SK-N-SH (cell line): Measurements from ENCODE around the gene ARL2BP. TPM values are rescaled to one million over a fixed set of nuclear protein-coding genes. Genes with fewer than 3 reads are reported as not detected.

Experiments
- CTCF ChIA-PET: fragments of 300-600, 350-600 bp; formaldehyde crosslinking; extraction: SDS; loops from one replicate; lab custom pipeline; 2021; lab: Yijun Ruan, JAX
- POLR2A ChIA-PET: fragments of 350-600 bp; sonication (Branson Sonifier 250); formaldehyde crosslinking; extraction: SDS; loops from one replicate; lab custom pipeline; 2020; ENCODE audit warnings: antibody characterized with exemption, inconsistent platforms; lab: Yijun Ruan, JAX
- DNase-seq: peaks from one replicate; pipeline ENCODE4 v3.0.0; 2012
- H2AFZ ChIP-seq: fragments of 200-600 bp; sonication (generic); 2 replicates; pipeline ENCODE4 v1.8.1; 2016; ENCODE audit warnings: antibody characterized with exemption, mild to moderate bottlenecking, low read depth
- H3F3A ChIP-seq: fragments of 200-600 bp; sonication (generic); replicated peaks from 2 replicates; pipeline ENCODE3; 2016; ENCODE audit warnings: antibody characterized with exemption, mild to moderate bottlenecking; ENCODE audit not compliant: insufficient read depth
- H3K27ac ChIP-seq, 2 experiments: fragments of 200-500 bp in 1 of 2; fragments of 200-600 bp in 1 of 2; sonication (Bioruptor generic) in 1 of 2; sonication (generic), shearing (Covaris generic) in 1 of 2; 2 replicates each; pipeline versions ENCODE4 v1.5.1 to v1.6.1; 2014 to 2016; ENCODE audit warnings: low read depth in 2 of 2, inconsistent platforms in 1 of 2, low read length in 1 of 2, mild to moderate bottlenecking in 1 of 2, mixed read lengths in 1 of 2
- H3K27me3 ChIP-seq: fragments of 200-600 bp; sonication (generic), shearing (Covaris generic); 2 replicates; pipeline ENCODE4 v1.6.1; 2016; ENCODE audit warnings: mixed run types; ENCODE audit not compliant: insufficient read depth
- H3K36me3 ChIP-seq, 2 experiments: fragments of 200-500 bp in 1 of 2; fragments of 200-600 bp in 1 of 2; sonication (Bioruptor generic) in 1 of 2; sonication (generic) in 1 of 2; replicated peaks in 1 of 2; 2 replicates each; pipeline versions ENCODE3 to v1.5.1; 2014 to 2016; ENCODE audit warnings: low read length in 1 of 2, mild to moderate bottlenecking in 1 of 2; ENCODE audit not compliant: insufficient read depth in 2 of 2, control insufficient read depth in 1 of 2
- H3K4me1 ChIP-seq, 2 experiments: fragments of 200-500 bp in 1 of 2; fragments of 200-600 bp in 1 of 2; sonication (Bioruptor generic) in 1 of 2; sonication (generic), shearing (Covaris generic) in 1 of 2; 2 replicates each; pipeline versions ENCODE4 v1.5.1 to v1.6.1; 2014 to 2016; ENCODE audit warnings: low read depth in 1 of 2, low read length in 1 of 2, mixed run types in 1 of 2; ENCODE audit not compliant: insufficient read depth in 2 of 2, control insufficient read depth in 1 of 2
- H3K4me2 ChIP-seq: fragments of 200-600 bp; sonication (generic), shearing (Covaris generic); 2 replicates; pipeline ENCODE4 v1.6.1; 2017; ENCODE audit warnings: mixed run types
- H3K4me3 ChIP-seq, 2 experiments: fragments of 200-500 bp in 1 of 2; fragments of 200-600 bp in 1 of 2; sonication (Bioruptor generic) in 1 of 2; sonication (generic), shearing (Covaris generic) in 1 of 2; 2 replicates each; pipeline versions ENCODE4 v1.5.1 to v1.8.1; 2014 to 2016; ENCODE audit warnings: low read depth in 2 of 2, inconsistent platforms in 1 of 2, low read length in 1 of 2, mild to moderate bottlenecking in 1 of 2, mixed read lengths in 1 of 2, moderate library complexity in 1 of 2
- H3K79me2 ChIP-seq: fragments of 200-600 bp; sonication (generic); 2 replicates; pipeline ENCODE4 v1.8.1; 2017; ENCODE audit warnings: mild to moderate bottlenecking; ENCODE audit not compliant: insufficient read depth
- H3K9ac ChIP-seq: fragments of 200-600 bp; sonication (generic); 2 replicates; pipeline ENCODE4 v1.6.1; 2017; ENCODE audit warnings: mixed run types
- H3K9me2 ChIP-seq: fragments of 200-600 bp; sonication (generic); 2 replicates; pipeline ENCODE4 v1.6.1; 2017; ENCODE audit warnings: mixed run types
- H3K9me3 ChIP-seq: fragments of 200-600 bp; sonication (generic); 2 replicates; pipeline ENCODE4 v1.6.1; 2017; ENCODE audit warnings: mixed run types, mild to moderate bottlenecking, moderate library complexity
- H4K20me1 ChIP-seq: fragments of 200-600 bp; sonication (generic); 2 replicates; pipeline ENCODE4 v1.6.1; 2017; ENCODE audit warnings: mild to moderate bottlenecking, mixed run types; ENCODE audit not compliant: insufficient read depth
- EP300 ChIP-seq, 2 experiments: IDR thresholded peaks; 2 replicates each; pipeline versions ENCODE4 v1.4.0 to v1.6.1; 2012; ENCODE audit warnings: borderline replicate concordance in 1 of 2, low read depth in 1 of 2, low read length in 1 of 2
- EZH2phosphoT487 ChIP-seq: fragments of 200-600 bp; sonication (generic); IDR thresholded peaks from 2 replicates; pipeline ENCODE4 v1.6.1; 2017; ENCODE audit warnings: low read depth, mixed run types, mild to moderate bottlenecking, antibody characterized with exemption, moderate library complexity, borderline replicate concordance
- GATA2 ChIP-seq: sonication (generic); formaldehyde crosslinking; IDR thresholded peaks from 2 replicates; pipeline ENCODE4 v1.5.0; 2020; ENCODE audit warnings: mild to moderate bottlenecking, missing genetic modification reagents
- JUND ChIP-seq: IDR thresholded peaks from 2 replicates; pipeline ENCODE4 v1.4.0; 2012
- MXI1 ChIP-seq: IDR thresholded peaks from 2 replicates; pipeline ENCODE4 v1.6.1; 2012; ENCODE audit warnings: mild to moderate bottlenecking, low read depth, low read length, improper control_type of control experiment
- SIN3A ChIP-seq: IDR thresholded peaks from 2 replicates; pipeline ENCODE4 v1.6.1; 2012; ENCODE audit warnings: low read depth, mild to moderate bottlenecking, low read length, moderate library complexity, borderline replicate concordance
- TAF1 ChIP-seq: IDR thresholded peaks from 2 replicates; pipeline ENCODE4 v1.6.1; 2012; ENCODE audit warnings: low read depth, mild to moderate bottlenecking, low read length, moderate library complexity, borderline replicate concordance
- TEAD4 ChIP-seq: IDR thresholded peaks from 2 replicates; pipeline ENCODE4 v1.4.0; 2012; ENCODE audit warnings: mild to moderate bottlenecking, borderline replicate concordance; ENCODE audit not compliant: insufficient read depth
- YY1 ChIP-seq: IDR thresholded peaks from 2 replicates; pipeline ENCODE4 v1.4.0; 2012; ENCODE audit warnings: low read depth, mild to moderate bottlenecking
- WGBS: methylation state at CpG from one replicate; pipeline ENCODE4 v1.1.6; 2017; ENCODE audit warnings: low lambda C conversion rate; 5-methylcytosine and 5-hydroxymethylcytosine counted together
- polyA plus RNA-seq, 3 experiments: library from polyadenylated mRNA; depleted of rRNA; stranded (reverse); fragments of >200 nt; gene quantifications; 2 replicates each; pipeline ENCODE4 v1.2.3, GENCODE V29; 2012
- TF ChIP-seq, protein P1 (sequence below): fragments of 200-600 bp; sonication (generic); IDR thresholded peaks from 2 replicates; pipeline ENCODE4 v1.6.1; 2017; ENCODE audit warnings: antibody characterized with exemption, mild to moderate bottlenecking, moderate library complexity
- TF ChIP-seq, protein P2 (sequence below): IDR thresholded peaks from 2 replicates; pipeline ENCODE4 v1.4.0; 2012; ENCODE audit warnings: low read depth
- TF ChIP-seq, protein P3 (sequence below): fragments of 150-350 bp; IDR thresholded peaks from 2 replicates; pipeline ENCODE4 v1.6.1; 2017; ENCODE audit warnings: antibody characterized with exemption, low read length, low read depth, borderline replicate concordance
- TF ChIP-seq, protein P4 (sequence below): fragments of 150-350 bp; IDR thresholded peaks from 2 replicates; pipeline ENCODE4 v1.6.1; 2016; ENCODE audit warnings: mild to moderate bottlenecking, low read depth, low read length
- TF ChIP-seq, protein P5 (sequence below): IDR thresholded peaks from 2 replicates; pipeline ENCODE4 v1.4.0; 2012; ENCODE audit warnings: low read depth, borderline replicate concordance
- TF ChIP-seq, protein P6 (sequence below): IDR thresholded peaks from 2 replicates; pipeline ENCODE4 v1.6.1; 2012; ENCODE audit warnings: mild to moderate bottlenecking, low read depth, low read length, moderate library complexity

Gene ARL2BP
- polyA plus RNA-seq, 1 of the 3 experiments (the other 2 are of a cell fraction) = 61.8 TPM

DNA sequence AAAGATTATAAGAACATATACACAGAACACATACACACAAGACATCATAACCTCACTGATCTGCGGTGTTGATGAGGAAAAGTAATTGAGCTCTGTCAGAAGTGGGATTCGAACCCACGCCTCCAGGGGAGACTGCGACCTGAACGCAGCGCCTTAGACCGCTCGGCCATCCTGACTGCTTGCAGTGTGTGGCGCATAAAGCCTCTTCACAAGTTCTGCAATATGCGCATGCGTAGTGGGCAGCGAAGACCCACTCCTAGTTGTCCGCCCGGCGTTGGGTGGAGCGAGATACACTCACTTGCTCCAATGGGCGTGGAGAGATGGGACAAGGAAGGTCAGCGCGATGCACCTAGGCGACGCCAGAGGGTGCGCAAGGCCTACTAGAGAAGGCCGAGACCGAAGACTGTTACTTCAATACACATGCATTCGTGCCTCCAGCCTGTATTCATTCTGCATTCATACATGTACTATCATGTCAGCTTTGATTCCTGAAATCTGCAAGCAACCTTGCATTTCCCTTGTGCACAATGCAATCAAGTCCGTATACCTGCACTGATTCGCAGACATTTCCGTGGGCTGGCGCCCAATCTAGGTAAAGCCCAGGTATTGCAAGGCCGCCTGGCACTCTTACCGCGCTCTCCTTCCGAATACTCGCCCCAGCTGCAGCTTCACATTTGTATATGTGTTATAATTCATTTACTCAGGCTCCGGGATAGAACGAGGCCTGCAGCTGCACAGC is 55.5 kb downstream of the ARL2BP start (continued):
- TF ChIP-seq, protein P1, sequence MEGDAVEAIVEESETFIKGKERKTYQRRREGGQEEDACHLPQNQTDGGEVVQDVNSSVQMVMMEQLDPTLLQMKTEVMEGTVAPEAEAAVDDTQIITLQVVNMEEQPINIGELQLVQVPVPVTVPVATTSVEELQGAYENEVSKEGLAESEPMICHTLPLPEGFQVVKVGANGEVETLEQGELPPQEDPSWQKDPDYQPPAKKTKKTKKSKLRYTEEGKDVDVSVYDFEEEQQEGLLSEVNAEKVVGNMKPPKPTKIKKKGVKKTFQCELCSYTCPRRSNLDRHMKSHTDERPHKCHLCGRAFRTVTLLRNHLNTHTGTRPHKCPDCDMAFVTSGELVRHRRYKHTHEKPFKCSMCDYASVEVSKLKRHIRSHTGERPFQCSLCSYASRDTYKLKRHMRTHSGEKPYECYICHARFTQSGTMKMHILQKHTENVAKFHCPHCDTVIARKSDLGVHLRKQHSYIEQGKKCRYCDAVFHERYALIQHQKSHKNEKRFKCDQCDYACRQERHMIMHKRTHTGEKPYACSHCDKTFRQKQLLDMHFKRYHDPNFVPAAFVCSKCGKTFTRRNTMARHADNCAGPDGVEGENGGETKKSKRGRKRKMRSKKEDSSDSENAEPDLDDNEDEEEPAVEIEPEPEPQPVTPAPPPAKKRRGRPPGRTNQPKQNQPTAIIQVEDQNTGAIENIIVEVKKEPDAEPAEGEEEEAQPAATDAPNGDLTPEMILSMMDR = peak; percentile 97
- TF ChIP-seq EP300 (IDR thresholded peaks at IDR 0.05; ENCODE audit: borderline replicate concordance in 1 of 2, low read depth in 1 of 2, low read length in 1 of 2) (no peak; a peak in 1 of 4 replicates), TEAD4 (0 out of 2 replicates have a peak, but pooled peaks have one; percentile 66), YY1 (no peak), JUND (no peak)
- TF ChIP-seq, protein P2, sequence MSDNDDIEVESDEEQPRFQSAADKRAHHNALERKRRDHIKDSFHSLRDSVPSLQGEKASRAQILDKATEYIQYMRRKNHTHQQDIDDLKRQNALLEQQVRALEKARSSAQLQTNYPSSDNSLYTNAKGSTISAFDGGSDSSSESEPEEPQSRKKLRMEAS = no peak; the same call in 1 of the 2 replicates
- TF ChIP-seq, protein P3, sequence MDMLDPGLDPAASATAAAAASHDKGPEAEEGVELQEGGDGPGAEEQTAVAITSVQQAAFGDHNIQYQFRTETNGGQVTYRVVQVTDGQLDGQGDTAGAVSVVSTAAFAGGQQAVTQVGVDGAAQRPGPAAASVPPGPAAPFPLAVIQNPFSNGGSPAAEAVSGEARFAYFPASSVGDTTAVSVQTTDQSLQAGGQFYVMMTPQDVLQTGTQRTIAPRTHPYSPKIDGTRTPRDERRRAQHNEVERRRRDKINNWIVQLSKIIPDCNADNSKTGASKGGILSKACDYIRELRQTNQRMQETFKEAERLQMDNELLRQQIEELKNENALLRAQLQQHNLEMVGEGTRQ = no peak
- TF ChIP-seq, protein P4, sequence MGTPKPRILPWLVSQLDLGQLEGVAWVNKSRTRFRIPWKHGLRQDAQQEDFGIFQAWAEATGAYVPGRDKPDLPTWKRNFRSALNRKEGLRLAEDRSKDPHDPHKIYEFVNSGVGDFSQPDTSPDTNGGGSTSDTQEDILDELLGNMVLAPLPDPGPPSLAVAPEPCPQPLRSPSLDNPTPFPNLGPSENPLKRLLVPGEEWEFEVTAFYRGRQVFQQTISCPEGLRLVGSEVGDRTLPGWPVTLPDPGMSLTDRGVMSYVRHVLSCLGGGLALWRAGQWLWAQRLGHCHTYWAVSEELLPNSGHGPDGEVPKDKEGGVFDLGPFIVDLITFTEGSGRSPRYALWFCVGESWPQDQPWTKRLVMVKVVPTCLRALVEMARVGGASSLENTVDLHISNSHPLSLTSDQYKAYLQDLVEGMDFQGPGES = no peak

DNA sequence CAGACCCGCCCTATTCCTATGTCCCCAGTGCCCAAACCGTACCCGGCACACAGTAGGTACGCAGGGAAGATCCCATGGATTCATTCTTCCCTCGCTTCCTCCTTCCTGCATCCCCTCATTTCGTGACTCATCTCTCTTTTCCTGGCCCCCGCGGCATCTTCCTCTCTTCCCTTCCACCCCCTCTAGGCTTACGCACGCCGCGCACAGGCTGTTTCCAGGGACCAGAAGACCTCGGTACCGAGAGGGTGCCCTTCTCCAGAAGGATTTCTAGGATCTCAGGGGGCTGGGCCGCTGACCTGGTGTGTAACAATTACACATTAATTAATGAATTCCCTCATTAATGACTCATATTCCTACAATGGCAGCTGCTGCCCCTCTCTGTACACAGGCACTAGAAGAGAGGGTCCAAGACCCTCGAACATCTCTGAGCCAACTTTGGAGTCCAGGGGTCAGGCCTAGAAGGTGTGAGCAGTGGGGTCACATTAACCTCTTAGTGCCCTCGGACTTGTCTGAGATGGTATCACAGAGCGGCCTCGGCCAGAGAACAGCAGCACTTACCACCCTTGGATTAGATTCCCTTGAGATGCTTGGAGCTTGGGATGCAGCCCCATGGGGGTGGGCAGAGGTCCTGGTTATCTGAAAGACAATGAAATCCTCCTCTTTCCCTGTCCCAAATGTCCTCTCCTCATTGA is 56.2 kb downstream of the ARL2BP start:
- Histone ChIP-seq H3K36me3 (no peaks in the 10 kb centered on the region), H2AFZ (no peak overlapping the region), H3K9me2 (no peaks in the 10 kb centered on the region), H3K9me3 (no peaks in the 10 kb centered on the region), H3K4me3 (no peak overlapping the region), H4K20me1 (no peaks in the 10 kb centered on the region), H3K4me1 (peaks cover 0 to 7% of the 10 kb centered on the region in 2 experiments; a peak in 1 of 4 replicates), H3K79me2 (no peaks in the 10 kb centered on the region), H3K27me3 (no peaks in the 10 kb centered on the region), H3F3A (peaks cover 17% of the 10 kb centered on the region), H3K27ac (no peak overlapping the region), H3K4me2 (no peak overlapping the region), H3K9ac (no peak overlapping the region)
- WGBS = 79% methylated on average over 19 of the region's 19 CpGs
- CTCF ChIA-PET = interaction anchor here (0.6 to 26.6 kb wide), 43 partner anchors 9 to 233 kb away, joined by 3 to 544 read pairs (median 5); partner anchors contain the start of genes CCL17, CIAPIN1, COQ9 and CX3CL1
- POLR2A ChIA-PET = interaction anchor here (1.6 kb wide), 1 partner anchor 116 kb away, joined by 12 read pairs; no protein-coding TSS in a partner anchor
- no peak for DNase-seq
- TF ChIP-seq YY1 (no peak), SIN3A (no peak), GATA2 (CRISPR knock-in tag) (no peak), EP300 (IDR thresholded peaks at IDR 0.05; ENCODE audit: borderline replicate concordance in 1 of 2, low read depth in 1 of 2, low read length in 1 of 2) (no peak), TAF1 (no peak), EZH2phosphoT487 (no peak), MXI1 (no peak)
- TF ChIP-seq, protein P4 = no peak
- TF ChIP-seq, protein P5, sequence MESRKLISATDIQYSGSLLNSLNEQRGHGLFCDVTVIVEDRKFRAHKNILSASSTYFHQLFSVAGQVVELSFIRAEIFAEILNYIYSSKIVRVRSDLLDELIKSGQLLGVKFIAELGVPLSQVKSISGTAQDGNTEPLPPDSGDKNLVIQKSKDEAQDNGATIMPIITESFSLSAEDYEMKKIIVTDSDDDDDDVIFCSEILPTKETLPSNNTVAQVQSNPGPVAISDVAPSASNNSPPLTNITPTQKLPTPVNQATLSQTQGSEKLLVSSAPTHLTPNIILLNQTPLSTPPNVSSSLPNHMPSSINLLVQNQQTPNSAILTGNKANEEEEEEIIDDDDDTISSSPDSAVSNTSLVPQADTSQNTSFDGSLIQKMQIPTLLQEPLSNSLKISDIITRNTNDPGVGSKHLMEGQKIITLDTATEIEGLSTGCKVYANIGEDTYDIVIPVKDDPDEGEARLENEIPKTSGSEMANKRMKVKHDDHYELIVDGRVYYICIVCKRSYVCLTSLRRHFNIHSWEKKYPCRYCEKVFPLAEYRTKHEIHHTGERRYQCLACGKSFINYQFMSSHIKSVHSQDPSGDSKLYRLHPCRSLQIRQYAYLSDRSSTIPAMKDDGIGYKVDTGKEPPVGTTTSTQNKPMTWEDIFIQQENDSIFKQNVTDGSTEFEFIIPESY = no peak
- TF ChIP-seq, protein P6, sequence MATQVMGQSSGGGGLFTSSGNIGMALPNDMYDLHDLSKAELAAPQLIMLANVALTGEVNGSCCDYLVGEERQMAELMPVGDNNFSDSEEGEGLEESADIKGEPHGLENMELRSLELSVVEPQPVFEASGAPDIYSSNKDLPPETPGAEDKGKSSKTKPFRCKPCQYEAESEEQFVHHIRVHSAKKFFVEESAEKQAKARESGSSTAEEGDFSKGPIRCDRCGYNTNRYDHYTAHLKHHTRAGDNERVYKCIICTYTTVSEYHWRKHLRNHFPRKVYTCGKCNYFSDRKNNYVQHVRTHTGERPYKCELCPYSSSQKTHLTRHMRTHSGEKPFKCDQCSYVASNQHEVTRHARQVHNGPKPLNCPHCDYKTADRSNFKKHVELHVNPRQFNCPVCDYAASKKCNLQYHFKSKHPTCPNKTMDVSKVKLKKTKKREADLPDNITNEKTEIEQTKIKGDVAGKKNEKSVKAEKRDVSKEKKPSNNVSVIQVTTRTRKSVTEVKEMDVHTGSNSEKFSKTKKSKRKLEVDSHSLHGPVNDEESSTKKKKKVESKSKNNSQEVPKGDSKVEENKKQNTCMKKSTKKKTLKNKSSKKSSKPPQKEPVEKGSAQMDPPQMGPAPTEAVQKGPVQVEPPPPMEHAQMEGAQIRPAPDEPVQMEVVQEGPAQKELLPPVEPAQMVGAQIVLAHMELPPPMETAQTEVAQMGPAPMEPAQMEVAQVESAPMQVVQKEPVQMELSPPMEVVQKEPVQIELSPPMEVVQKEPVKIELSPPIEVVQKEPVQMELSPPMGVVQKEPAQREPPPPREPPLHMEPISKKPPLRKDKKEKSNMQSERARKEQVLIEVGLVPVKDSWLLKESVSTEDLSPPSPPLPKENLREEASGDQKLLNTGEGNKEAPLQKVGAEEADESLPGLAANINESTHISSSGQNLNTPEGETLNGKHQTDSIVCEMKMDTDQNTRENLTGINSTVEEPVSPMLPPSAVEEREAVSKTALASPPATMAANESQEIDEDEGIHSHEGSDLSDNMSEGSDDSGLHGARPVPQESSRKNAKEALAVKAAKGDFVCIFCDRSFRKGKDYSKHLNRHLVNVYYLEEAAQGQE = no peak
